Inflammatory macrophage (primary cell): Measurements from ENCODE around the gene STT3B.

ENCODE experiments used
- DNase-seq, 2 donors: peaks; one replicate each; pipeline ENCODE4 v3.0.0-alpha.2; 2020 to 2022

The STT3B gene

GRCh38 chr3:31606453-31606852 lies 73.7 kb downstream of the STT3B start:
- no peak for DNase-seq

GRCh38 chr3:31610700-31611275 lies 78.1 kb downstream of the STT3B start:
- DNase-seq = peak; percentile 52 to 75

GRCh38 chr3:31613177-31613576 lies 80.5 kb downstream of the STT3B start:
- DNase-seq = no peak

GRCh38 chr3:31613654-31614053 lies 80.9 kb downstream of the STT3B start:
- no peak for DNase-seq

GRCh38 chr3:31614162-31614921 lies 81.6 kb downstream of the STT3B start:
- no peak for DNase-seq

GRCh38 chr3:31615071-31615875 lies 82.5 kb downstream of the STT3B start:
- DNase-seq = no peak

- DNase-seq = no peak
Measured at GRCh38 chr3:31616711-31617110, 84.0 kb downstream of the STT3B start.

GRCh38 chr3:31620656-31621055 lies 87.9 kb downstream of the STT3B start:
- no peak for DNase-seq

- no peak for DNase-seq
Measured at GRCh38 chr3:31621314-31621713, 88.6 kb downstream of the STT3B start.

- DNase-seq = no peak
Measured at GRCh38 chr3:31622636-31623288, 90.0 kb downstream of the STT3B start.

GRCh38 chr3:31624083-31624709 lies 91.5 kb downstream of the STT3B start:
- DNase-seq = no peak

GRCh38 chr3:31625358-31625757 lies 92.6 kb downstream of the STT3B start:
- DNase-seq = no peak

- DNase-seq = peak; percentile 4 to 50
Measured at GRCh38 chr3:31629054-31629453, 96.3 kb downstream of the STT3B start.

- no peak for DNase-seq
Measured at GRCh38 chr3:31634476-31634875, 101.8 kb downstream of the STT3B start.

- DNase-seq = no peak
Measured at GRCh38 chr3:31635545-31635944, 102.8 kb downstream of the STT3B start.

GRCh38 chr3:31636049-31636448 lies 103.3 kb downstream of the STT3B start:
- no peak for DNase-seq

- no peak for DNase-seq
Measured at GRCh38 chr3:31636694-31637442, 104.1 kb downstream of the STT3B start.

GRCh38 chr3:31639828-31640227 lies 107.1 kb downstream of the STT3B start:
- DNase-seq = no peak

GRCh38 chr3:31645256-31645655 lies 112.5 kb downstream of the STT3B start:
- DNase-seq = no peak

GRCh38 chr3:31648286-31648968 lies 115.7 kb downstream of the STT3B start:
- no peak for DNase-seq

- no peak for DNase-seq
Measured at GRCh38 chr3:31652296-31652695, 119.6 kb downstream of the STT3B start.
